ENCODE data around the gene ST8SIA2.

Gene ST8SIA2

DNA sequence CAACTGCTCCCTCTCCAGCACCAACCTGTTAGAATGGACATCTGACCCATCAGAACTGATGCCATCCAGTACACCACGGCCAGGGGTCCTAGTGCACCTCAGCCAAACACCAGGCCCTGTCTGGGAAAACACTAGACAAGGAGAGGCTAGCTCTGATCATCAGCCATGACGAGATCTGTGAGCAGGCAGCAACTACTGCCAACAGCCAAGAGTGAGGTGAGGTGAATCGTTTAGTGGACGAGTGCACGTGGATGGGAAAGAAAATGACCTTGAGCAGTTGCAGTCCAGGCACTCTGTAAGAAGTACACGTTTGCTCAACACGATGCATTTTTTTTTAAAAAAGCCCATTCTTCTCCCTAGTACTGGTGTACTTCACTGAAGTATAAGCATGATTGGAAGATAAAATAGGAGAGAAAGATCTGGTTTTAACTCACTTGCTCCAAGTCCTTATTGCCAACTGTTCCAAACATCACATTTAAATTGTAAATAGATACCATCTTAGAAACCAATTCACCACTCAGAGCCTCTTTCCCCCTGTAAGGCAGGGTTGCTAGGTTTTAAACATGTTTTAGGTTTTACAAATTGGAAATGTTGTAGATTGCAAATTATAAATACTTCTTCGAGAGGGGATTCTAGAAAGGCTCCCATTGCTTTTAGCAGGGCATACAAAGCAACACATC is 5.7 kb downstream of the ST8SIA2 start:
- no peak for DNase-seq

DNA sequence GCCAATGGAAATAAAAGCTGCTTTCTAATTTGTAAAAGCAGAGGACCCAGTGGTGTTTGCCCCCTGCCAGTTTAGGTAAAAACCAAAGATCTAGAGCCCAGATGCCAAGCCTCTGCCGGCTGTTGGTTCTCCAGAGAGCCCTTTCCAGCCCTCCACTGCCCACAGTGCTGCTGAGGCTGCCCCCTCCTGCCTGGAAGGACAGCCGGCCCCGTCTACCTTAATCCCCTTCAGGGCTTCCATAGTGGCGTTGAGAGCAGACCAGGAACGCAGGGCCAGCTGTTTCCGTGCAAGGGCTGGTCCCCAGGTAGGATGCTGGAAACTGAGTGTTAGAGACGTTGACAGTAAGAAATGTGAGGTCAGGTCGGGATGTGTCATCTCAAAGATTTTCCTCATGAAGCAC is 6.9 kb downstream of the ST8SIA2 start:
- no peak for DNase-seq

DNA sequence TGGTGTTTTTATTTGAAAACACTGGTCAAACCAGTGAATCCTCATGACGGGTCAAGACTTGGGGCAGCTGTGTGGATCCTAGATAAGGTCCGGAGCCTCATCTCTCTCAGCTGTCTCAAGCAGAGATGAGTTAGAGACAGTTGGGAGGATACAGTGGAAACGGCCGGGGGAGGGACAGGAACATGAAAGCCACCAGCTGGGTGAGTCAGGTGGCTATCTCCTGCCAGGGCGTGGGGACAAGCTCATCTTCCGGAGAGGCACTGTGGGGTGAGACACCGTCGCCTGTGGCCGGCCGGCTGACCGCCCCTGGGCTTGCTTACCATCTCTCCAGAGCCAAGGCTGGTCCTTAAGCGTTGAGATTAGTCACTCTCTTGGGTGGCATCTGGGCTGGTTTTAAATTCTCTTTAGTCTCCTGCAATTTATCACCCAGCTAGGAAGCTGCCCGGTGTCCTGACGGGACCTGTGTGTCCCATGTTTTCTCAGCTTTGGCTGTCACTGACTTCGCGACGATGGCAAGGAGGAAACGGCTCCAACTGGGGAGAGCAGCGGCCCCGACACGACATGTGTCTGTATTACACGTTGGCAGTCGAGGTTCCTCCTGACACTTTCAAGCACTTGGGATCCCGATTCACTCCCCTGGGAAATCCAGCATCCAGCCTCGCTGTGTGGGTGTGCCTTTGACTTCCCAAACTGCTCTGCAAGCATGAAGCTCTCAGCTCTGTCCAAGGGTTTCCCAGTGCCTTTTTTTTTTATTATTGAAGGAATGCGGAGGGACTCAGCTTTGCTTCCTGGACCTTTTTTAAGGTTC is 7.5 kb downstream of the ST8SIA2 start:
- DNase-seq = no peak

DNA sequence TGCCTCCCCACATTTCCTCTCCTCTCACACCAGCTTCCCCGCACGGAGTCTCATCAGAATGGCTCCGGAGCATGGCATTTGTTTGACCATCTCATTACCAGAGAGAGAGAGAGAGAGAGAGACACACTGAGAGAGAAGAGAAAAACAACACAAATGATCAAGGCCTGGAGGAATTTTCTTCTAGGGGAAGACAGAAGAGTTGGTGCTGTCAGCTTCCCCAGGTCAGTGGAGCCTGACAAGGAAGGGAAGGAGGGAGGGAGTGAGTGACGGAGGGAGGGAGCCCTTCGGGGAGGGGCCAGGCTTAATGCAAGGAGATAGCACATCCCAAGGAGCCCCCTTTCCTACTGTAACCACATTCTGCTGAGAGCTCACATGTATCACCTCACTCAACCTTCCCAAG is 9.1 kb downstream of the ST8SIA2 start:
- no peak for DNase-seq

DNA sequence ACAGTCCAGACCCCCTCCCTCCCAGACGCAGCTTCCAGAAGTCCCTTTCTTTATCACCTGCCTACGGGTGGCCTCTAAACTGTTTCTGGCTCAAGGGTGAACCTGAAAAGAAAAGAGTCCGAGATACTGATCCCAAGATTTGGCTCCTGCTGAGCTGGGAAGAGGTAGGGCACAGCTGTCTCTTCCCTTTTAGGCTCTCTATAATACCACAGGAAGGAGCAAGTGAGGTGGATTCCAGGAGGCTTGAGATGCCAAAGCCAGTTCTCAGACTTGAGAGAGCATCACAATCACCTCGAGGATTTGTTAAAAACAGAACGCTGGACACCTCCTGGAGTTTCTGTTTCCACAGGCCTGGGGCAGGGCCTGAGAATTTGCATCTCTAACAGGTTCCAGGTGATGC is 12.3 kb downstream of the ST8SIA2 start:
- no peak for DNase-seq

DNA sequence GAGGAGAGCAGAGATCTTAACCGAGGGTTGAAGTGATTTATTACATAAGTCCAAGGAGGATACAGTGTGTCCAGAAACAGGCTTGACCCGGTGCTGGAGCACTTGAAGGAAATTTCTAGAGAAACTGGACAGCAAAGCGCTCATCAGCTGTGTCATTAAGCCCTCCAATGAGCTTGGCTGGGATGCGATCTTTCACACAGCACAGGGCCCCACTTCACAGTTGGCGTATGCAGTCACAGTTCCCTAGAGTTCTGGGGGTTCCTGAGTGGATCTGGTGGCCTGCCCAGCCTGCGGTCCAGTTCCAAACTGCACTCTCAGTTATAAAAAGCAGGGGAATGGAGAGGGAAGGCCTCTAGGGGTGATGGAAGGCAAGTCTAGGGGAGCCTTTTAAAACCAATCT is 13.6 kb downstream of the ST8SIA2 start:
- no peak for DNase-seq

DNA sequence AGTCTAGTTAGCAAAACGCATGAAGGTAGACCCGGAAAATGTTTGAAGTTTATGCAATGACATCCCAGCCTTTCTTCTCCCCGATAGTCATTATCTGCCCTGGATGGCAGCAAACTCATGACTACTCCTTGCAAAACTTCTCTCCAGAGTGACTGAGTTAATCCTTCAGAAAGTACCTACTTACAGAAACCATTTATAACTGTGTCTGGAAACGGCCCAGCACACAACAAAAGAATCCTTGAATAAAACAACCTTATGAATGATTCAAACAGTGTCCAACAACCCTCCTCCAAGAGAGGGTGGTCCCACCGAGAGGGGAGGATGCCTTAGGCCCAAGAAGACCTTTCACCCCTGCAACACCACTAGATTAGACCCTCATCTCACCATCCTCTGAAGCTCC is 14.2 kb downstream of the ST8SIA2 start:
- DNase-seq = no peak

DNA sequence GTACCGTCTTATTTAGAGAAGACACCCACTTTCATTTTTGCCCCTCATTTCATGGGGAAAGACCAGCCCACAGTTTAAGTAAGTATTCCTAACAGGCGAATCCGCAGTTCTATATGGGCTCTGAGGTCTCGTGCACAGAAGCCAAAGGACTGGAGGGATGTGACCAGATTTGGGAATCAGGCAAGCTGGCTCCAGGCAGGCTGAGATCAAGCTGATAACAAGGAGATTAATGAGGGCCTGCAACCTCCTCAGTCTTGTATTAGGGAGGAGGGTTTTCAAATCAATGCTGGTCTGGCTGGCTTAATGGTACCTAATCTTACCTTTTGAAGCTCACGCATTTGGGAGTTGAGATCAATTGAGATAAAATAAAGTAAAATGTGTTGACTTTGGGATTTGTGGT is 15.3 kb downstream of the ST8SIA2 start:
- no peak for DNase-seq

DNA sequence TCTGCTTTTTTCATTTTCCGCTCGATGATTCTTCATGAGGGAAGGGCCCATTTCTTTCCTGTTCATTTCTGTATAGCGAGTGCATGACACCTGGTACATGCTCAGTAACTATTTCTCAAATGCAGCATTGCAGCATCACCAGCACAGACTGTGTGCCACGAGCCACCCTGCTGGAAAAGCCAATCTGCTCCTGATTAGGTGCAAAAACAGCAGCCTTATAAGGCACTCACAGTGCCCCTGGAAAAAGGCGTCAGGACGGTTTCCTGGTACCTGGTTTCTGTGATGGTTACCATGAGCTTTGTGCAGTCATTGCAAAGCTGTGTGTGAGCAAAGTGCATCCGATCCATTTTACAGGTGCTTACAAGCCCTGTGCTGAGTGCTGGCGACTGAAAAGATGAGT is 15.8 kb downstream of the ST8SIA2 start:
- no peak for DNase-seq

DNA sequence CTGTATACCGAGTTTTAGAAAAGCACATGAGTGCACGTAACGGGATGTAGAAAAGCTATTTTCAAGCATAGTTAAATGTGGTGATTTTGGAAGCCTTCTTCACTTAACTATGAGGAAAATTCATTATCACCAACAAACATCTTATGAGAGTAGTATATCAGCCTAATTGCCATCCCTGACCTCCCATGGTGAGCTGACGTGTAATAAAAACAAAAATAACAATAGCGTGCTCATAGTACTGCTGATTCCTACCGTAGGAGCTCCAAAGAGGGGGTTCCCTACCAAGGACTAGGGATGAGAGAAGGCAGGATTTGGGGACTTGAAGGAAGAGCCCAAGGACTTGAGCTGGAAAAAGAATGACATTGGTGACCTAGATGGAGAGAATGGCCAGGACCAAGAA is 16.9 kb downstream of the ST8SIA2 start:
- DNase-seq = no peak

DNA sequence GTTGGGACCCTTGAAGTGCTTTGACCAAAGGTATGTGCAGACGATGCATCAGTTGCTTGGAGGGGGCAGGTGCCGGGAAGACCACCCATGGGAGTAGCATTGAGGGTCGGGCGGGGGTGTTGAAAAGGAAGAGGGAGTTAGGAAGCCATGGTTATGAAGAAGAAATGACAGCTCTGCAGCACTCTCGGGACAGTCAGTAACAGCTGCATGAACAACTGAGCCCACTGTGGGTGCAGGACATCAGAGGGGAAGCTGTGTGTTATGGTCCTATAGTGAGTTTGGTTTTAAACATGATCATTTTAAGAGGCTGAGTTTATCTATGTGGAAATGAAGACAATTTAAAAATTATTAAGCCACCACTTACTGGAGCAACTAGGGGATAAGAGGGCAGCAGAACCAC is 17.6 kb downstream of the ST8SIA2 start:
- DNase-seq = no peak

DNA sequence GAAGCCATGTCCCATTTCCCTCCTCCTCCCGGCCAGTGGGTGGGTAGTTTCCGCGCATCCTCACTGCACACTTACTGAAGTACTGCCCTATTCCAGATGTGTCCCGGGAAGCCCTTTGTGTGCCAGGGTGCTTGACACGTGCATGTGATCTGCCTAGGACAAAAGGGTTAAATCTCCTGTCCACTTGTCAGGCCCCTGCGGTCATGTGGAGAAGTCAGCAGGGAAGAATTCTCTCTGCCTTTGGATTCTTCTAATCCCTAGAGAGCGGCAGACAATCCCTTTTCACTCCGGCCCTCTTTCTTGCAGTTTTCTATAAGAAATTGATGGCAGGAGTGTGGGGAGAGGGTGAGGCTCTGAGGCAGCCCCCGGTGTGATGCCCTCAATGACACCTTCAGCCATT is 19.8 kb downstream of the ST8SIA2 start:
- no peak for DNase-seq

DNA sequence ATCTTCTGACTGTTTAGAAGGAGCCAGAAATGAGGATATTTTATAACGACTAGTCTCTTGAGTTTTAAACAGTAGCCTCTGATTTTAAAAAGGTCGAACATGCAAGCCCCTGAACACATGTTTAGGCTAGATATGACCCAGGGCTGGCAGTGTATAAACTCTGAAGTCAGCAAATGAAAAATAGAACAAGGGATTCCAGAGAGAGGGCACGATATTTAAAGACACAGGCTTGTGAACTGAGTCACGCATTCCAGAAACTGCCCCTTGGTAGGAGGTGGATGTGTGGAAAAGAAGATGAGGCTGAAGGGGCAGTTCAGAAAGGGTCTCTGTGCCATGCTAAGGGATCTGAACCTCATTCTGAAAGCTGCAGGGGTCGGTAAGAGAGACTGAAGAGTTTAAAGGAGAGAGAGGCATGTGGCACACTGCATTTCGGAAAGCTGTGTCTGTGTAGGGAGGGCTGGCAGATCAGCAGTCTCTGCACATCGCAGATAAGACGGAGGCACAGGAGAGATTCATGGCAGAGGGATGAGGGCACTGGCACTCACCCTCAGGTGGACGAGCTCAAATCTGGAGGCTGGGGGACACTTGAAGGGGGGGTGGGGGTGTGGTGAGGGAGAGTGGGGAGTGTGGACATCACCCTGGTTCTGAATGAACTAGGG is 22.1 kb downstream of the ST8SIA2 start:
- DNase-seq = no peak

DNA sequence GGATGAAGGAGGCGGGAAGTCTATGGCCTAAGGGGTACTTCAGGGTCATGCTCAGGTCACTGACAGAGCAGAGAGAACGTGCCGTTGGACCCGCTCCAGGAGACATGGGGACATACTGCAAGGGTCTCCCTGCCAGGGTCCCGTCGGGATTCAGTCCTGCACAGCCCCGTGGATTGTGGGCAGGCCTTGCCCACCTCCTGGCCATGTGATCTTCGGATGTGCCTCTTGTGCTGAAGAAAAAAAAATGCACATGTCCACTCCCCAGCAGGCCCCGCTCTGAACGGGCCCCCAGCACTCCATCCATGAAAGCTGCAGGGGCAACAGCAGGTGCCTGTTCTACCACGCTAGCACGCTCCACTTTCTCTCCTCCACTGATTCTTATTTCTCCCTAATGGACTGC is 22.9 kb downstream of the ST8SIA2 start:
- DNase-seq = no peak

DNA sequence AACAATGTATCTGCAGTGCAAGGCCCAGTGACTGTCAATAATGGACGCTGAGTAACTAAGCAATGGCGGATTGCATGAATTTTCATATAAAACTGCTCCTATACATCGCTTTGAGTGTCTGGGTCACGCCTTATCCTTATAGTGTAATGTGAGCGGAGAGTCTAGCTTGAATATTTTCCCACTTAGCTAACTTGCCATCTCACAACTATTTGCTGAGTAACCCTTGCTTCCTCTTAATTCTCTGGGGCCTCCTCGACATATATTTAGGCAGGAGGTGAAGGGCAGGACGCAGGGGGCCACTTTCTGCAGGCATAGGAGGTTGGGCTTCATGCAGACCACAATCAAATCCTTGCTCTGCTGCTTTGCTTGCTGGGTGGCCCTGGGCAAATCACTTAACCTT is 24.0 kb downstream of the ST8SIA2 start:
- DNase-seq = no peak

DNA sequence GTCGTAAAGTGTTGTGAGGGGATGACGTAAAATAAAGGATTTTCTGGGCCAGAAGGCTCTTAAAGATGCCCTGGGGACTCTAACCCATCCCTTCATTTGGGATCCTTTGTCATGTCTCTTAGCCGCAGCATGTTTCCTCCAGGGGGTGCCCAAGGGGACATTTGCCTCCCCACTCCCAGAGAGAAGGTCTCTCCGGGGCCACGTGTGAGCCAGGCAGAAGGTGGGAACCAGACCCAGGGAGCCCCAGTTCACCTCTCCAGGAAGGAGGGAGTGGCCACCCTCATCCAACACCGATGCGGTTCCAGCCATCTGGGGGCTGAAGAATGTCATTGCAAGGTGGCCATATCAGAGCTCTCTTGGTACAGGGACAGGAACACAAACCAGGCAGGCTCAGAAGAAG is 25.2 kb downstream of the ST8SIA2 start:
- DNase-seq = no peak

DNA sequence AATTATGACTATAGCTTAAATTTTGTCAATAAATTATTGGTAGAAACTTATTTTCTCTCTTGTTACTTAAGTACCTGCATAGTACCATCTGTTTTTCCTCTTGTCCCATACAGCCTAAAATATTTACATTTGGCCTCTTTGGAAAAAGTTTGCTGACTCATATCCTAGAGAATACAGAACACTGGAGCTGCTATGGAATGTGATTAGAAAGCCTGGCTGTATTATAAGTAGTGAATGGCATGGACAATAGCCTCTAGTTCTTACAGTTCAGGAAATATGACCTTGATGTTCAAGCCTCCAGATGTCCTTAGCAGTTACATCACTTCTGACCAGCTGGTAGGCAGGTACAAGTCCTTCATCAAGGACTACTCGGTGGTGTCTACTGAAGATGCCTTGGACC is 28.3 kb downstream of the ST8SIA2 start:
- no peak for DNase-seq

DNA sequence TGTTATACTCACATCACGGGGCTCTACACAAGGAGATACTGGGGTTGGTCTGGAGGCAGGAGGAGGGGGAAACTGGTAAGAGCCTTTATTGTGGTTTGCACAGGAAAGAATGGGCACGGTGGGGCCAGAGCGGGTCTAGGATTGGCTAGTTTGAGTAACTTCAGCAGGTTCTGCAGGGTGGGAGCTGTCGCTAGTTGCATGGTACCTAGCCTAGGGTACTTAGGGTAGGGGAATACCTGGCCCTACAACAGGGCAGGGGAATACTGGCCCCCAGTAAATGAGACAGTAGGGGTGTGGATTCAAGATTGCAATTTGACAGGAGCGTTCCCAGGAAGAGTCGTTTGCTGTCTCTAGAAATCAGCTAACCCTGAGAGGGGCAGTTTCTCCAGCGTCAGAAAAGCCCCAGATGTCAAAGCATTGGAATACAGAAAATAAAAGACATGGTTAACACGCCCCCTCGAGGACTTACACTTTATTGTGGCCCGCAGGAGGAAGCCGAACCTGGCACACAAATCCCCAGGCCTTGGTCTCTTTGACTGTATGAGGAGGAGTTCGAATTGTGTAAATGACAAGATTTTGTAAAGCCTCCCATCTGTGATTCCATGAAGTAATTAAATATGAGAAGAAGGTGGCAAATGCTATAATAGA is 32.0 kb downstream of the ST8SIA2 start:
- peak; percentile 2 for DNase-seq

DNA sequence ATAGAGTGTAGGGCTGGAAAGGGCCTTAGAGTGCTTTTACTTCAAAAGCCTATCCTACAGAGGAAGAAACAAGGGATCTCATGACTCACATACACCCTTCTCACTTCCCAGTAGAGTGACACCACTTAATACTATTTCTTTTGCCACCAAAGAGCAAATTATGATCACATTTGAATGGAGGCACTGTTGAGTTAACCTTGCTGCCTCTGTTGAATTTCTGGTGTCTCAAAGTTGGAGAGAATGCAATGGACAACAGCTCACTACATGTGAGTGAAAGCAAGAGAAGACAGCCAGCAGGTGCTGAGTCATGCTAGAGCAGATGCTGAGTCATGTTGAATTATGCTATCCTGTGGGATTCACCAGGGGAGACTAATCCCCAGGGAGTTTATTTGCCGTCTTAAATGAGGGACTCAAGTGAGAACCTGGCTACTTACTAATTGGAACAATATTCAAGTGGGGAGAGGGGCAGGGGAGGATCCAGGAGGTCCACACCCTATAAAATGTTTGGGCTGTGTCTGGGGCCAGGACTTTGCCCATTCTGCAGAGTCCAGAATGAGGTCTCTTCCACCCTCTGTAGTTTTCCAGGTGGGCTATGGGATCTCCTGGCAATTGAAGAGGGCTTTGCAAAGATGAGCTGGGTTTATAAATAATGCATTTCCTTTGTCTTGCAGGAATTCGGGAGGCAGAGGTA is 35.8 kb downstream of the ST8SIA2 start:
- peak; percentile 57 for DNase-seq

DNA sequence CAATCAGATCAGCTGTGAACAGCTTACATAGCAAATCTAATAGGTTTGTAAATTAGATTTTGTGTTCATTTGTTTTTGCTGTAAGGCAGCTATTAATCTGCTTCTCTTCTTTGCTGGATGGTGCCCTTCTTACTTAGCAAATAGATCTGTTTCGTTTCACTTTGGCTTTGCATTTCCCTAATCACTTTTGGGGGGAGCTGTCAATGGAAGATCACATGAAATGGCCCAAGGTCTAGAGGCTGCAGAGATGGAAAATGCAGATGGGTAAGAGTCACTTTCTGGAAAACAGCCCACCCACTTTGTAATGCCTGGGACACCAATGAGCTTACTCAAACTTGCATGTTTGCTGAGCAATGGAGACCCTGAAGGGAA is 36.4 kb downstream of the ST8SIA2 start:
- no peak for DNase-seq

DNA sequence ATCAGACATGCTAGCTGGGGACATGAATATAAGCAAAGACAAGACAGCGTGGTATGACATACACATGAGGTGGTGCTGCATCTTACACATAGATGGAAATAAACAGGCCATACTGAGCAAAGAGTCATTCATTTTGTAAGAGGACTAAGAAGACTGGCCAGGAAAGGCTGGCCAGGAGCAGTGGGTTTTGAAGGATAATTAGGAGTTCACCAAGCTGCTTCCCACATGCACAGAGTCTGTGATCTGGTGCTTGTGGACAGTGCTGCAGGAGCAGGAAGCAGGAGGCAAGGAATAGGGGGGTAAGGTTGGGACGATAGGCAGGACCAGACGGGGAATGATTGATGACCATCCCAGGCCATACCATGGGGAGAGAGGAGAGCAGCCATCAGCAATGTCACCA is 41.5 kb downstream of the ST8SIA2 start:
- DNase-seq = no peak

DNA sequence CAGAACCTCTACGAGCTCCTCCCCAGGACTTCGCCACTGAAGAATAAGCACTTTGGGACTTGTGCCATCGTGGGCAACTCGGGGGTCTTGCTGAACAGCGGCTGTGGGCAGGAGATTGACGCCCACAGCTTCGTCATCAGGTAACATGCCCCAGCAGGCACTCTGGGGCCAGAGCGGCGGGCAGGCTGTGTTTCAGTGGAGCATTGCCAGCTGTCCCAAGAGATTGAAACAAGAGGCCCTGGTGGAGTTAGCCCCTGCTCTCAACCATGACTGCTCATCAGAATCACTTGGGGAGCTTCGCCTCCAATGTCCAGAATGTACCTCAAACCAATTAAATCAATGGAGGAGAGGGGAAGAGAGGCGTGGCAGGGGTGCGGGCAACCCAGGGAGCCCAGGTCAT is 44.8 kb downstream of the ST8SIA2 start:
- peak; percentile 7 for DNase-seq

DNA sequence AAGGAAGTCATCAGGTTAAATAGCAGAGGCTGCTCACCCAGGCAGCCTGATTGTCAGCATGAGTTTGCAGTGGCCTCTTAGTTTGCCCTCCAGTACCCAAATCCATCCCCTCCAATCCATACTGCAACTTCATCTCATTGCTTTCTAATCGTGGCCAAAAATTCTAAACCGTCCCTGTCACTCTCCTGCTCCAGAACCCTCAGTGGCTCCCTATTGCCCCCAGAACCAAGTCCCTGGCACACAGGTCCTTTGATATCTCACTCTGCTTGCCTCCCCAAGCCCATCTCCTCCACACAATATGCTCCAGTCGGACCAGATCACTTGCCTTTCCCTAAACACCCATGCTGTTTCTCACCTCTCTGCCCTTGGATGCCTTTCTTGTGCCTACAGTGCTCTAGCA is 49.7 kb downstream of the ST8SIA2 start:
- DNase-seq = no peak
